Panc1 (cell line): Measurements from ENCODE around the gene CIC. TPM values are rescaled to one million over a fixed set of nuclear protein-coding genes. Genes with fewer than 3 reads are reported as not detected.

ENCODE experiments used
- ATAC-seq: fragments of 200-7000 bp; cut with Tn5 transposase; 2 replicates; pipeline ENCODE4 v1.9.1; 2020; ENCODE audit warnings: mild to moderate bottlenecking, moderate library complexity
- BruUV-seq: library from RNA; stranded (reverse); fragments of 400-500 nt; replicated peaks from 2 replicates; lab custom pipeline; 2021; lab: Mats Ljungman, UMichigan
- CTCF ChIA-PET: fragments of 300-600 bp; sonication (Branson Sonifier 250); formaldehyde crosslinking; loops from one replicate; lab custom pipeline; 2022; ENCODE audit warnings: antibody characterized with exemption; lab: Charles Lee
- POLR2A ChIA-PET: fragments of 300-600 bp; sonication (Branson Sonifier 250); formaldehyde crosslinking; loops from one replicate; lab custom pipeline; 2022; ENCODE audit warnings: antibody characterized with exemption; lab: Charles Lee
- DNase-seq: peaks from one replicate; pipeline ENCODE4 v3.0.0-alpha.2; 2010; ENCODE audit warnings: low read depth, low spot score
- H3K27ac ChIP-seq: 2 replicates; pipeline ENCODE4 v1.5.1; 2011; ENCODE audit warnings: mild to moderate bottlenecking, low read length, inconsistent platforms
- H3K27me3 ChIP-seq: fragments of 200-500 bp; sonication (Bioruptor generic); 2 replicates; pipeline ENCODE4 v1.6.0; 2014; ENCODE audit warnings: low read length, inconsistent platforms; ENCODE audit not compliant: control insufficient read depth, insufficient read depth
- H3K36me3 ChIP-seq: fragments of 200-500 bp; sonication (Bioruptor generic); 2 replicates; pipeline ENCODE4 v1.5.1; 2014; ENCODE audit warnings: inconsistent platforms, mild to moderate bottlenecking, low read length, moderate library complexity; ENCODE audit not compliant: control insufficient read depth, insufficient read depth
- H3K4me1 ChIP-seq: 2 replicates; pipeline ENCODE4 v1.5.1; 2011; ENCODE audit warnings: inconsistent platforms, mild to moderate bottlenecking, low read length, moderate library complexity; ENCODE audit not compliant: control insufficient read depth, insufficient read depth
- H3K4me3 ChIP-seq, 2 experiments: 2 replicates each; pipeline ENCODE4 v1.5.1; 2011 to 2012; ENCODE audit warnings: low read depth in 2 of 2, low read length in 2 of 2, mild to moderate bottlenecking in 2 of 2, inconsistent platforms in 1 of 2, moderate library complexity in 1 of 2
- H3K9me3 ChIP-seq: fragments of 200-500 bp; sonication (Bioruptor generic); 2 replicates; pipeline ENCODE4 v1.5.1; 2014; ENCODE audit warnings: low read depth, mild to moderate bottlenecking, inconsistent platforms, low read length, moderate library complexity; ENCODE audit not compliant: control insufficient read depth, insufficient read depth
- CTCF ChIP-seq: fragments of 450-650 bp; IDR thresholded peaks from 2 replicates; pipeline ENCODE4 v1.5.1; 2017; ENCODE audit warnings: mild to moderate bottlenecking
- POLR2AphosphoS5 ChIP-seq: IDR thresholded peaks from 2 replicates; pipeline ENCODE4 v1.6.1; 2012; ENCODE audit warnings: mild to moderate bottlenecking, low read depth, low read length, moderate library complexity
- REST ChIP-seq, 2 experiments: IDR thresholded peaks; 2 replicates each; pipeline ENCODE4 v1.6.1; 2011 to 2012; ENCODE audit warnings: low read depth in 2 of 2, control low read depth in 1 of 2, low read length in 1 of 2, mild to moderate bottlenecking in 1 of 2, moderate library complexity in 1 of 2; ENCODE audit not compliant: insufficient read depth in 1 of 2
- SIN3A ChIP-seq: IDR thresholded peaks from 2 replicates; pipeline ENCODE4 v1.6.1; 2012; ENCODE audit warnings: low read depth, mild to moderate bottlenecking, low read length, moderate library complexity, borderline replicate concordance; ENCODE audit not compliant: insufficient read depth
- TCF7L2 ChIP-seq: IDR thresholded peaks from 2 replicates; pipeline ENCODE4 v1.6.1; 2011; ENCODE audit warnings: mild to moderate bottlenecking, low read depth, low read length, inconsistent platforms
- in situ Hi-C: cut with HindIII; loops from 2 replicates; pipeline ENCODE4 v1.10.0; 2016; ENCODE audit warnings: low sequenced_read_pairs, low pct_unique_long_range_greater_than_20kb
- intact Hi-C: fragments of 100-400 bp; cut with micrococcal nuclease; formaldehyde crosslinking; loops from one replicate; pipeline ENCODE4 v1.10.0; 2022; ENCODE audit not compliant: unreplicated experiment
- total RNA-seq: library from RNA; stranded (reverse); gene quantifications from one replicate; pipeline ENCODE4 v1.2.1, GENCODE V29; 2021; ENCODE audit not compliant: unreplicated experiment

Gene CIC
- total RNA-seq, 1 experiment from 2014 or later = 67.4 TPM

- no peak overlapping the region for H3K4me3 ChIP-seq
- no peak overlapping the region for H3K27ac ChIP-seq
- in situ Hi-C loops = no loop called here
- H3K4me1 ChIP-seq = peaks cover 9% of the 10 kb centered on the region
- POLR2A ChIA-PET = no interaction called here
- ATAC-seq (no peak), DNase-seq (no peak)
- intact Hi-C loops = no loop called here
- CTCF ChIA-PET = no interaction called here
- no peaks in the 10 kb centered on the region for H3K9me3 ChIP-seq
- no peaks in the 10 kb centered on the region for H3K36me3 ChIP-seq
- no peaks in the 10 kb centered on the region for H3K27me3 ChIP-seq
- TF ChIP-seq CTCF (no peak), POLR2AphosphoS5 (no peak), REST (IDR thresholded peaks at IDR 0.05; ENCODE audit: insufficient read depth in 1 of 2, low read depth in 2 of 2, low read length in 1 of 2) (no peak), TCF7L2 (no peak), SIN3A (no peak)
- no TSS peak for BruUV-seq
These were observed 3.5 kb downstream of the CIC start for GRCh38 chr19:42272535-42272897.

- ATAC-seq (no peak), DNase-seq (no peak)
- TF ChIP-seq REST (IDR thresholded peaks at IDR 0.05; ENCODE audit: insufficient read depth in 1 of 2, low read depth in 2 of 2, low read length in 1 of 2) (no peak), SIN3A (no peak), POLR2AphosphoS5 (no peak), TCF7L2 (no peak), CTCF (no peak)
- Histone ChIP-seq H3K36me3 (no peaks in the 10 kb centered on the region), H3K4me3 (no peak overlapping the region), H3K27ac (no peak overlapping the region), H3K27me3 (no peaks in the 10 kb centered on the region), H3K9me3 (no peaks in the 10 kb centered on the region), H3K4me1 (peaks cover 12% of the 10 kb centered on the region; the same call in 1 of the 2 replicates)
- CTCF ChIA-PET = no interaction called here
- intact Hi-C loops (no loop called here), in situ Hi-C loops (no loop called here)
- POLR2A ChIA-PET = no interaction called here
- BruUV-seq = no TSS peak
These were observed 3.9 kb downstream of the CIC start for GRCh38 chr19:42272989-42273406.
